SK-N-SH treated with all-trans-retinoic acid at 6 μM for 48 hours (cell line): ENCODE results near the gene TMEM144.
A peak's percentile ranks its signal among the peaks of the same experiment; 100 is the strongest.

Experiments used
- ATAC-seq: fragments of 200-7000 bp; cut with Tn5 transposase; 3 replicates; pipeline ENCODE4 v1.9.1; 2020; ENCODE audit warnings: mild to moderate bottlenecking, moderate library complexity
- ARNTL ChIP-seq: fragments of 450-650 bp; formaldehyde crosslinking; IDR thresholded peaks from 2 replicates; pipeline ENCODE4 v1.5.0; 2020; ENCODE audit warnings: low read depth, mild to moderate bottlenecking, moderate library complexity, borderline replicate concordance
- BACH2 ChIP-seq: fragments of 250-450 bp; sonication (Bioruptor Pico); IDR thresholded peaks from 2 replicates; pipeline ENCODE4 v1.9.0; 2021; ENCODE audit warnings: mild to moderate bottlenecking, borderline replicate concordance
- CREB5 ChIP-seq: fragments of 250-450 bp; sonication (Bioruptor Pico); IDR thresholded peaks from 2 replicates; pipeline ENCODE4 v1.5.1; 2020; ENCODE audit warnings: low read depth, mild to moderate bottlenecking, moderate library complexity
- CSDC2 ChIP-seq: fragments of 250-450 bp; sonication (Bioruptor Pico); IDR thresholded peaks from 2 replicates; pipeline ENCODE4 v1.5.0; 2020; ENCODE audit warnings: mild to moderate bottlenecking, moderate library complexity
- CSRNP3 ChIP-seq: fragments of 250-450 bp; sonication (Bioruptor Pico); IDR thresholded peaks from 2 replicates; pipeline ENCODE4 v1.5.1; 2021; ENCODE audit warnings: mild to moderate bottlenecking, moderate library complexity
- ESRRG ChIP-seq: fragments of 250-450 bp; sonication (Bioruptor Pico); IDR thresholded peaks from 2 replicates; pipeline ENCODE4 v1.6.1; 2021; ENCODE audit warnings: mild to moderate bottlenecking
- GLIS3 ChIP-seq: fragments of 250-450 bp; sonication (Bioruptor Pico); IDR thresholded peaks from 2 replicates; pipeline ENCODE4 v1.5.0; 2020; ENCODE audit warnings: mild to moderate bottlenecking, moderate library complexity
- ISL1 ChIP-seq: fragments of 250-450 bp; sonication (Bioruptor Pico); IDR thresholded peaks from 2 replicates; pipeline ENCODE4 v2.1.2; 2022; ENCODE audit warnings: mild to moderate bottlenecking, moderate library complexity
- OSR1 ChIP-seq: fragments of 250-450 bp; sonication (Bioruptor Pico); IDR thresholded peaks from 2 replicates; pipeline ENCODE4 v1.8.0; 2022; ENCODE audit warnings: moderate library complexity, mild to moderate bottlenecking, inconsistent platforms
- PATZ1 ChIP-seq: fragments of 250-450 bp; sonication (Bioruptor Pico); IDR thresholded peaks from 2 replicates; pipeline ENCODE4 v1.8.0; 2020; ENCODE audit warnings: mild to moderate bottlenecking, moderate library complexity, borderline replicate concordance
- POU6F1 ChIP-seq: fragments of 250-450 bp; sonication (Bioruptor Pico); IDR thresholded peaks from 2 replicates; pipeline ENCODE4 v1.8.0; 2021; ENCODE audit warnings: low read depth, mild to moderate bottlenecking, moderate library complexity, borderline replicate concordance
- PPARA ChIP-seq: fragments of 250-450 bp; sonication (Bioruptor Pico); IDR thresholded peaks from 2 replicates; pipeline ENCODE4 v1.5.0; 2020; ENCODE audit warnings: mild to moderate bottlenecking, borderline replicate concordance
- RARB ChIP-seq: fragments of 250-450 bp; sonication (Bioruptor Pico); IDR thresholded peaks from 2 replicates; pipeline ENCODE4 v1.8.0; 2021; ENCODE audit warnings: mild to moderate bottlenecking, moderate library complexity
- SNAI2 ChIP-seq: fragments of 250-450 bp; sonication (Bioruptor Pico); IDR thresholded peaks from 2 replicates; pipeline ENCODE4 v1.5.0; 2020; ENCODE audit warnings: mild to moderate bottlenecking, moderate library complexity
- TCF4 ChIP-seq: fragments of 250-450 bp; sonication (Bioruptor Pico); IDR thresholded peaks from 2 replicates; pipeline ENCODE4 v1.8.0; 2021; ENCODE audit warnings: mild to moderate bottlenecking, moderate library complexity, borderline replicate concordance
- TOX ChIP-seq: fragments of 250-450 bp; sonication (Bioruptor Pico); IDR thresholded peaks from 2 replicates; pipeline ENCODE4 v1.8.0; 2021; ENCODE audit warnings: mild to moderate bottlenecking, moderate library complexity, borderline replicate concordance
- TSHZ2 ChIP-seq: fragments of 250-450 bp; sonication (Bioruptor Pico); IDR thresholded peaks from 2 replicates; pipeline ENCODE4 v1.5.0; 2020; ENCODE audit warnings: mild to moderate bottlenecking, moderate library complexity
- ZC3H10 ChIP-seq: fragments of 250-450 bp; sonication (Bioruptor Pico); IDR thresholded peaks from 2 replicates; pipeline ENCODE4 v1.5.1; 2021; ENCODE audit warnings: mild to moderate bottlenecking, moderate library complexity
- ZFP3 ChIP-seq: fragments of 250-450 bp; sonication (Bioruptor Pico); IDR thresholded peaks from 2 replicates; pipeline ENCODE4 v1.5.0; 2020; ENCODE audit warnings: mild to moderate bottlenecking, moderate library complexity
- ZFP30 ChIP-seq: fragments of 450-650 bp; formaldehyde crosslinking; IDR thresholded peaks from 2 replicates; pipeline ENCODE4 v1.5.0; 2022; ENCODE audit warnings: mild to moderate bottlenecking, moderate library complexity
- ZNF565 ChIP-seq: fragments of 450-650 bp; formaldehyde crosslinking; conservative IDR thresholded peaks from 2 replicates; pipeline ENCODE4 v1.5.0; 2020; ENCODE audit warnings: low read depth, mild to moderate bottlenecking, moderate library complexity
- ZNF70 ChIP-seq: fragments of 450-650 bp; formaldehyde crosslinking; IDR thresholded peaks from 2 replicates; pipeline ENCODE4 v1.5.0; 2020; ENCODE audit warnings: mild to moderate bottlenecking, moderate library complexity
- ZNF8 ChIP-seq: fragments of 450-650 bp; formaldehyde crosslinking; IDR thresholded peaks from 2 replicates; pipeline ENCODE4 v1.5.0; 2020; ENCODE audit warnings: mild to moderate bottlenecking, moderate library complexity

Gene TMEM144

GRCh38 chr4:158192439-158193158 lies 17.7 kb upstream of the TMEM144 start:
- ATAC-seq, result no peak
- TF ChIP-seq ZC3H10 (CRISPR knock-in tag), result no peak
- TF ChIP-seq PATZ1 (CRISPR knock-in tag), result no peak
- TF ChIP-seq SNAI2 (CRISPR knock-in tag), result no peak
- TF ChIP-seq ZFP3 (CRISPR knock-in tag), result no peak

- TF ChIP-seq ISL1 (CRISPR knock-in tag), result no peak
- no peak for TF ChIP-seq ZC3H10 (CRISPR knock-in tag)
- TF ChIP-seq RARB (CRISPR knock-in tag), result no peak
- no peak for TF ChIP-seq GLIS3
- TF ChIP-seq ZNF565 (CRISPR knock-in tag), result no peak
- no peak for TF ChIP-seq PPARA
- no peak for TF ChIP-seq TSHZ2
- no peak for TF ChIP-seq OSR1
- no peak for TF ChIP-seq ZFP30 (CRISPR knock-in tag)
- TF ChIP-seq ESRRG (CRISPR knock-in tag), result no peak
- no peak for TF ChIP-seq TCF4 (CRISPR knock-in tag)
- no peak for TF ChIP-seq ZNF70 (CRISPR knock-in tag)
- no peak for TF ChIP-seq ZFP3 (CRISPR knock-in tag)
- no peak for TF ChIP-seq CSRNP3 (CRISPR knock-in tag)
- TF ChIP-seq TOX (CRISPR knock-in tag), result no peak
- TF ChIP-seq POU6F1, result no peak
- no peak for TF ChIP-seq BACH2
- TF ChIP-seq ZNF8, result no peak
- TF ChIP-seq ARNTL (CRISPR knock-in tag), result no peak
- peak; percentile 59; the same call in 2 of the 3 replicates for ATAC-seq
Measured at GRCh38 chr4:158193171-158193749, 17.0 kb upstream of the TMEM144 start.

GRCh38 chr4:158195297-158195696 lies 15.0 kb upstream of the TMEM144 start:
- ATAC-seq, result no peak
- TF ChIP-seq GLIS3 (no peak), CREB5 (CRISPR knock-in tag) (no peak), ZFP30 (CRISPR knock-in tag) (no peak), PPARA (no peak), TSHZ2 (no peak), SNAI2 (CRISPR knock-in tag) (no peak), ZNF70 (CRISPR knock-in tag) (no peak), ZFP3 (CRISPR knock-in tag) (no peak), TOX (CRISPR knock-in tag) (no peak), RARB (CRISPR knock-in tag) (no peak), PATZ1 (CRISPR knock-in tag) (no peak), TCF4 (CRISPR knock-in tag) (no peak), CSDC2 (CRISPR knock-in tag) (no peak)
